ENCODE measurements around the gene SH3PXD2A.

The SH3PXD2A gene

GRCh38 chr10:103800089-103800488 lies 55.3 kb downstream of the SH3PXD2A start (continued):
- no peak for TF ChIP-seq ZBTB6 (tag by site-specific recombination; IDR thresholded peaks at IDR 0.05)

GRCh38 chr10:103799341-103799740 lies 56.0 kb downstream of the SH3PXD2A start:
- ChIA-PET POLR2A (no interaction called here), CTCF (interaction anchor here (0.7 kb wide), 1 partner anchor 36 kb away, joined by 3 read pairs; no protein-coding TSS in a partner anchor)
- peaks cover 0 to 15% of the 10 kb centered on the region in 2 experiments; a peak in 2 of 3 replicates for H3K36me3 ChIP-seq (ENCODE audit: control insufficient read depth in 2 of 2, insufficient read depth in 1 of 2, low read length in 2 of 2)
- H3K4me3 ChIP-seq (ENCODE audit: low read depth, low read length): no peak overlapping the region
- no peaks in the 10 kb centered on the region for H3K4me1 ChIP-seq (ENCODE audit: control insufficient read depth, insufficient read depth, low read length)
- H3K9me3 ChIP-seq (ENCODE audit: control insufficient read depth, insufficient read depth, low read depth, low read length): no peaks in the 10 kb centered on the region
- H3K27ac ChIP-seq (ENCODE audit: extremely low read depth, low read depth, low read length): no peak overlapping the region
- peak; percentile 22; the same call in 1 of the 2 replicates for TF ChIP-seq EGR2 (tag by site-specific recombination; IDR thresholded peaks at IDR 0.05; ENCODE audit: low read depth)
- no peak for TF ChIP-seq ZBTB8A (tag by site-specific recombination; IDR thresholded peaks at IDR 0.05)

- Histone ChIP-seq H3K4me3 (ENCODE audit: low read depth, low read length) (no peak overlapping the region), H3K36me3 (ENCODE audit: control insufficient read depth in 2 of 2, insufficient read depth in 1 of 2, low read length in 2 of 2) (peaks cover 0 to 16% of the 10 kb centered on the region in 2 experiments; a peak in 2 of 3 replicates), H3K27ac (ENCODE audit: extremely low read depth, low read depth, low read length) (no peak overlapping the region), H3K4me1 (ENCODE audit: control insufficient read depth, insufficient read depth, low read length) (no peaks in the 10 kb centered on the region), H3K9me3 (ENCODE audit: control insufficient read depth, insufficient read depth, low read depth, low read length) (no peaks in the 10 kb centered on the region)
- CTCF ChIA-PET: interaction anchor here (0.6 to 0.9 kb wide), 3 partner anchors 27 to 184 kb away, joined by 3 read pairs; no protein-coding TSS in a partner anchor
- POLR2A ChIA-PET: no interaction called here
- TF ChIP-seq ZNF398 (tag by site-specific recombination; IDR thresholded peaks at IDR 0.05) (no peak), ZBTB6 (tag by site-specific recombination; IDR thresholded peaks at IDR 0.05) (no peak), ZNF624 (tag by site-specific recombination; IDR thresholded peaks at IDR 0.05) (no peak), ZNF571 (tag by site-specific recombination; IDR thresholded peaks at IDR 0.05) (no peak), ZBTB26 (tag by site-specific recombination; optimal IDR thresholded peaks at IDR 0.05) (no peak), ZNF211 (tag by site-specific recombination; IDR thresholded peaks at IDR 0.05; ENCODE audit: low read depth) (no peak), MYNN (tag by site-specific recombination; IDR thresholded peaks at IDR 0.05; ENCODE audit: borderline replicate concordance) (no peak), ZNF433 (tag by site-specific recombination; IDR thresholded peaks at IDR 0.05; ENCODE audit: low read depth) (no peak), ZFHX2 (tag by site-specific recombination; conservative IDR thresholded peaks at IDR 0.05) (no peak), ZNF544 (tag by site-specific recombination; IDR thresholded peaks at IDR 0.05) (no peak), ZBTB21 (tag by site-specific recombination; IDR thresholded peaks at IDR 0.05) (no peak), ZNF280C (tag by site-specific recombination; IDR thresholded peaks at IDR 0.05) (no peak), SP2 (tag by site-specific recombination; IDR thresholded peaks at IDR 0.05) (no peak), ZNF169 (tag by site-specific recombination; IDR thresholded peaks at IDR 0.05) (no peak), ZNF335 (tag by site-specific recombination; conservative IDR thresholded peaks at IDR 0.05) (no peak), GFI1B (tag by site-specific recombination; IDR thresholded peaks at IDR 0.05) (no peak)
These were observed 56.9 kb downstream of the SH3PXD2A start for GRCh38 chr10:103798511-103798910.
